ENCODE data around the gene PGLYRP3. TPM values are rescaled to one million over a fixed set of nuclear protein-coding genes. Genes with fewer than 3 reads are reported as not detected.

PGLYRP3 gene
- total and polyA plus RNA-seq, 2 donors (not counting 3 experiments of a cell fraction or from before 2014, with no cell fraction given) = not detected

DNA sequence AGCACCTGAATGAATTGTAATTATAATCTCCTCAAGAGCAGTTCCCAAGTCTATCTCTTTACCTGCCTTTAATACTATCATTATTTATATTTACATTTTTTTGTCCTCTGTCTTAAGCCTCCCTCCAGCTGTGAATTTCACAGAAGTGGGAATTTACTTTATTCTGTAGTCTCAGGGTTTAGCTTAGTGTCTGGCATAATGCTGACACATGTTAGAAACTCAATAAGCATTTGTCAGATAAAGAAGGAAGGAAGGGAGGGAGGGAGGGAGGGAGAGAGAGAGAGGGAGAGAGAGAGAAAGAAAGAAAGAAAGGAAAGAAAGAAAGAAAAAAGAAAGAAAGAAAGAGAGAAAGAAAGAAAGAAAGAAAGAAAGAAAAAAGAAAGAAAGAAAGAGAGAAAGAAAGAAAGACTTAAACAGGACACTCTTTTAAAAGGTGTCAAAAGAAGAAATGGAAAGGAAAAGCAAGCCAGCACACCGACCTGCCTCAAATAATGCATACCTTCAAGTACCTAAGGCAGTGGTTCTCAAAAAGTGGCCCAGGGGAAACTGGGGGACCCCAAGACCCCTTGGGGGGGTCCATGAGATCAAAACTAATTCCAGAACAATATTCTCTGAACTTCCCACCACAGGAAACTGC is 37.7 kb upstream of the PGLYRP3 start:
- CTCF ChIA-PET = interaction anchor here (13.2 kb wide), 1 partner anchor 143 kb away, joined by 331 read pairs; no protein-coding TSS in a partner anchor
- FAIRE-seq = no peak
- intact Hi-C loops (cut with micrococcal nuclease) = no loop called here

More for the DNA sequence above, 37.7 kb upstream of the PGLYRP3 start:
- no peaks in the 10 kb centered on the region for H3K79me2 ChIP-seq (ENCODE audit: control insufficient read depth, insufficient read depth, low read length)
- no peak overlapping the region for H2AFZ ChIP-seq (ENCODE audit: low read depth, low read length)
- no TSS peak for BruUV-seq (replicated peaks)
- no peak overlapping the region for H3K4me3 ChIP-seq (replicated peaks in 1 of 3; ENCODE audit: insufficient read depth in 1 of 3, low read depth in 1 of 3, low read length in 3 of 3)
- H3K9me1 ChIP-seq (replicated peaks; ENCODE audit: control insufficient read depth, extremely low read depth, insufficient read depth, low read length) = no peaks in the 10 kb centered on the region
- DNase-seq (ENCODE audit: low read depth, low spot score) = no peak
- TF ChIP-seq EZH2 (IDR thresholded peaks at IDR 0.05; ENCODE audit: borderline replicate concordance, low read depth, low read length, severe bottlenecking) = no peak
- TF ChIP-seq GATA2 (IDR thresholded peaks at IDR 0.05; ENCODE audit: insufficient read depth, insufficient read length, low read depth, low read length) = no peak
- TF ChIP-seq POLR2A (IDR thresholded peaks at IDR 0.05; ENCODE audit: low read depth, low read length) = no peak
- no peak for TF ChIP-seq JUN (IDR thresholded peaks at IDR 0.05; ENCODE audit: borderline replicate concordance, insufficient read depth, insufficient read length, low read depth)
- TF ChIP-seq, protein P1, sequence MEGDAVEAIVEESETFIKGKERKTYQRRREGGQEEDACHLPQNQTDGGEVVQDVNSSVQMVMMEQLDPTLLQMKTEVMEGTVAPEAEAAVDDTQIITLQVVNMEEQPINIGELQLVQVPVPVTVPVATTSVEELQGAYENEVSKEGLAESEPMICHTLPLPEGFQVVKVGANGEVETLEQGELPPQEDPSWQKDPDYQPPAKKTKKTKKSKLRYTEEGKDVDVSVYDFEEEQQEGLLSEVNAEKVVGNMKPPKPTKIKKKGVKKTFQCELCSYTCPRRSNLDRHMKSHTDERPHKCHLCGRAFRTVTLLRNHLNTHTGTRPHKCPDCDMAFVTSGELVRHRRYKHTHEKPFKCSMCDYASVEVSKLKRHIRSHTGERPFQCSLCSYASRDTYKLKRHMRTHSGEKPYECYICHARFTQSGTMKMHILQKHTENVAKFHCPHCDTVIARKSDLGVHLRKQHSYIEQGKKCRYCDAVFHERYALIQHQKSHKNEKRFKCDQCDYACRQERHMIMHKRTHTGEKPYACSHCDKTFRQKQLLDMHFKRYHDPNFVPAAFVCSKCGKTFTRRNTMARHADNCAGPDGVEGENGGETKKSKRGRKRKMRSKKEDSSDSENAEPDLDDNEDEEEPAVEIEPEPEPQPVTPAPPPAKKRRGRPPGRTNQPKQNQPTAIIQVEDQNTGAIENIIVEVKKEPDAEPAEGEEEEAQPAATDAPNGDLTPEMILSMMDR (IDR thresholded peaks at IDR 0.05; ENCODE audit: extremely low read depth in 1 of 2, insufficient read depth in 1 of 2, low read depth in 1 of 2, low read length in 2 of 2) = no peak
- TF ChIP-seq POLR2AphosphoS5 (IDR thresholded peaks at IDR 0.05; ENCODE audit: insufficient read depth, low read depth, low read length) = no peak
- TF ChIP-seq, protein P2, sequence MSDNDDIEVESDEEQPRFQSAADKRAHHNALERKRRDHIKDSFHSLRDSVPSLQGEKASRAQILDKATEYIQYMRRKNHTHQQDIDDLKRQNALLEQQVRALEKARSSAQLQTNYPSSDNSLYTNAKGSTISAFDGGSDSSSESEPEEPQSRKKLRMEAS (IDR thresholded peaks at IDR 0.05; ENCODE audit: insufficient read depth, insufficient read length) = no peak
- TF ChIP-seq MYC (IDR thresholded peaks at IDR 0.05; ENCODE audit: low read depth, low read length) = no peak
- no peak for TF ChIP-seq FOS (IDR thresholded peaks at IDR 0.05; ENCODE audit: borderline replicate concordance, insufficient read depth, low read length)
- POLR2A ChIA-PET = interaction anchor here (1.0 kb wide), 1 partner anchor 284 kb away, joined by 3 read pairs; the partner anchor contains the start of gene CHTOP
- H3K9me3 ChIP-seq (replicated peaks; ENCODE audit: control insufficient read depth, insufficient read depth, low read length) = no peaks in the 10 kb centered on the region
- H3K4me1 ChIP-seq (ENCODE audit: control insufficient read depth, extremely low read depth, insufficient read depth, low read length) = no peaks in the 10 kb centered on the region
- dilution Hi-C loops (cut with MboI; ENCODE audit: extremely low pct_ligation_motif_present, low sequenced_read_pairs) = no loop called here
- no peaks in the 10 kb centered on the region for H3K36me3 ChIP-seq (ENCODE audit: control insufficient read depth in 2 of 2, extremely low read depth in 1 of 2, insufficient read depth in 2 of 2, low read length in 2 of 2)
- no peak overlapping the region for H3K9ac ChIP-seq (replicated peaks; ENCODE audit: extremely low read depth, insufficient read depth, low read length)
- H3K4me2 ChIP-seq (ENCODE audit: insufficient read depth, low read length) = no peak overlapping the region
- H3K27me3 ChIP-seq (ENCODE audit: control insufficient read depth in 2 of 2, insufficient read depth in 2 of 2, low read length in 2 of 2) = peaks cover 0 to under 1% of the 10 kb centered on the region in 2 experiments
- H4K20me1 ChIP-seq (replicated peaks; ENCODE audit: control insufficient read depth, extremely low read depth, insufficient read depth, low read length) = no peaks in the 10 kb centered on the region
- no peak overlapping the region for H3K27ac ChIP-seq (ENCODE audit: insufficient read depth, low read depth, low read length)
